HepG2 (cell line): ENCODE results near the gene GFRA4. TPM values are rescaled to one million over a fixed set of nuclear protein-coding genes. Genes with fewer than 3 reads are reported as not detected.

ENCODE experiments used
- ATM ChIP-seq: fragments of 450-650 bp; IDR thresholded peaks from 2 replicates; pipeline ENCODE4 v1.7.1; 2017; ENCODE audit warnings: mild to moderate bottlenecking, borderline replicate concordance
- BORCS8-MEF2B ChIP-seq: sonication (generic); formaldehyde crosslinking; IDR thresholded peaks from 2 replicates; pipeline ENCODE4 v1.8.0; 2022; ENCODE audit warnings: mild to moderate bottlenecking, missing genetic modification reagents
- CC2D1A ChIP-seq: sonication (generic); formaldehyde crosslinking; IDR thresholded peaks from 2 replicates; pipeline ENCODE4 v1.8.1; 2023; ENCODE audit warnings: mild to moderate bottlenecking, missing genetic modification reagents
- DPF2 ChIP-seq: sonication (generic); formaldehyde crosslinking; IDR thresholded peaks from 2 replicates; pipeline ENCODE4 v1.4.0; 2020; ENCODE audit warnings: mild to moderate bottlenecking, low read depth, missing genetic modification reagents, borderline replicate concordance
- MATR3 ChIP-seq: sonication (generic); formaldehyde crosslinking; IDR thresholded peaks from 2 replicates; pipeline ENCODE4 v1.4.0; 2020; ENCODE audit warnings: missing genetic modification reagents
- RXRB ChIP-seq: IDR thresholded peaks from 2 replicates; pipeline ENCODE4 v1.6.1; 2016; ENCODE audit warnings: borderline replicate concordance, missing genetic modification reagents, missing compliant biosample characterization
- SYNCRIP ChIP-seq: fragments of 200-400 bp; formaldehyde crosslinking; IDR thresholded peaks from 2 replicates; pipeline ENCODE4 v1.6.1; 2018; ENCODE audit warnings: mild to moderate bottlenecking, low read depth, low read length; ENCODE audit not compliant: insufficient read depth
- ZC3H13 ChIP-seq: sonication (generic); formaldehyde crosslinking; IDR thresholded peaks from 2 replicates; pipeline ENCODE4 v1.8.1; 2023; ENCODE audit warnings: mild to moderate bottlenecking, missing genetic modification reagents, moderate library complexity
- ZNF816 ChIP-seq: sonication (generic); formaldehyde crosslinking; IDR thresholded peaks from 2 replicates; pipeline ENCODE4 v1.8.0; 2022; ENCODE audit warnings: missing genetic modification reagents, mild to moderate bottlenecking, borderline replicate concordance
- polyA plus RNA-seq, 8 experiments: library from polyadenylated mRNA; depleted of rRNA in 3 of 8; stranded (reverse) in 7 of 8; unstranded in 1 of 8; fragments of >200 nt; fragmentation: Illumina TruSeq in 4 of 8; extraction: Trizol in 4 of 8; gene quantifications; 2 replicates each; pipeline versions ENCODE4 v1.2.1 to v1.2.3, GENCODE V29; 2011 to 2016; ENCODE audit warnings: low read depth in 4 of 8, missing spikeins in 1 of 8, mixed read lengths in 1 of 8; ENCODE audit not compliant: insufficient read depth in 1 of 8
- total RNA-seq, 5 experiments: library from RNA; depleted of rRNA; stranded (reverse); fragments of >200 nt; fragmentation: Illumina TruSeq; extraction: Trizol; gene quantifications; 2 replicates each; pipeline ENCODE4 v1.2.3, GENCODE V29; 2016; ENCODE audit warnings: low read depth in 1 of 5
- TF ChIP-seq, protein P1 (sequence below): sonication (generic); formaldehyde crosslinking; IDR thresholded peaks from 2 replicates; pipeline ENCODE4 v1.4.0; 2020; ENCODE audit warnings: missing genetic modification reagents
- TF ChIP-seq, protein P2 (sequence below): sonication (generic); formaldehyde crosslinking; IDR thresholded peaks from 2 replicates; pipeline ENCODE4 v1.4.0; 2020; ENCODE audit warnings: missing genetic modification reagents
- TF ChIP-seq, protein P3 (sequence below): sonication (generic); formaldehyde crosslinking; IDR thresholded peaks from 2 replicates; pipeline ENCODE4 v1.5.1; 2020; ENCODE audit warnings: missing genetic modification reagents, mild to moderate bottlenecking, borderline replicate concordance
- TF ChIP-seq, protein P4 (sequence below): sonication (generic); formaldehyde crosslinking; IDR thresholded peaks from 2 replicates; pipeline ENCODE4 v1.4.0; 2020; ENCODE audit warnings: mild to moderate bottlenecking, missing genetic modification reagents
- TF ChIP-seq, protein P5 (sequence below): sonication (generic); formaldehyde crosslinking; IDR thresholded peaks from 2 replicates; pipeline ENCODE4 v1.5.1; 2020; ENCODE audit warnings: mild to moderate bottlenecking, missing genetic modification reagents, moderate library complexity

GFRA4 gene
- total and polyA plus RNA-seq, 2 of the 13 experiments (the other 11 are each of a cell fraction or from before 2014, with no cell fraction given) = not detected

DNA sequence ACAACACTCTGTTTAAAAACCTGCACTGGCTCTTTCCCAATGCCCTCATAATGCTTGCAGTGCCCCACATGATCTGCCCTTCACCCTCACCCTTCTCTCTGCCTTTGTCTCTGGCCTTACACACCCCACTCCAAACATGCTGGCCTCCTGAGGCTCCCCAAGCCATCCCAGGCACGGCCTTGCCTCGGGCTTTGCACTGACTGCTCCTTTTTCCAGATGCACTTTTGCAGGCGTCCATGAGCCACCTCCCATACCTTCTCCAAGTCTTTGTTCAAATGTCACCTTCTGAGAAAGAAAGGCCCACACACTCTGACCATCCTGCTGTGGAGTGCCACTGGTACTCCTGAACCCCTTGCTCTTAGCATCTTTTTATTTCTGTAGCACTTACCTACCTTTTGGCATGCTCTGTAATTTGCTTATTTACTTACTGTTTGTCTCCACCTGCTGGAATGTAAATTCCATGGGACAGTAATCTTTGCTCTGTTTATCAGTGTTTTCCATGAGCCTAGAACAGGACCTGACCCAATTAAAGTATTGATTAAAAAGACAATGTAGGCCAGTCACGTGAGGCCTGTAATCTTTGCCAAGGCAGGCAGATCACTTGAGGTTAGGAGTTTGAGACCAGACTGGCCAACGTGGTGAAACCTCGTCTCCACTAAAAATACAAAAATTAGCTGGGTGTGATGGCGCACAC, 30.7 kb downstream of the GFRA4 start (continued):
- TF ChIP-seq, protein P1, sequence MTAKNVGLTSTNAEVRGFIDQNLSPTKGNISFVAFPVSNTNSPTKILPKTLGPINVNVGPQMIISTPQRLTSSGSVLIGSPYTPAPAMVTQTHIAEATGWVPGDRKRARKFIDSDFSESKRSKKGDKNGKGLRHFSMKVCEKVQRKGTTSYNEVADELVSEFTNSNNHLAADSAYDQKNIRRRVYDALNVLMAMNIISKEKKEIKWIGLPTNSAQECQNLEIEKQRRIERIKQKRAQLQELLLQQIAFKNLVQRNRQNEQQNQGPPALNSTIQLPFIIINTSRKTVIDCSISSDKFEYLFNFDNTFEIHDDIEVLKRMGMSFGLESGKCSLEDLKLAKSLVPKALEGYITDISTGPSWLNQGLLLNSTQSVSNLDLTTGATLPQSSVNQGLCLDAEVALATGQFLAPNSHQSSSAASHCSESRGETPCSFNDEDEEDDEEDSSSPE (CRISPR knock-in tag) = no peak
- TF ChIP-seq ZNF816 (CRISPR knock-in tag) = no peak
- no peak for TF ChIP-seq RXRB (CRISPR knock-in tag)
- no peak for TF ChIP-seq SYNCRIP
- TF ChIP-seq, protein P2, sequence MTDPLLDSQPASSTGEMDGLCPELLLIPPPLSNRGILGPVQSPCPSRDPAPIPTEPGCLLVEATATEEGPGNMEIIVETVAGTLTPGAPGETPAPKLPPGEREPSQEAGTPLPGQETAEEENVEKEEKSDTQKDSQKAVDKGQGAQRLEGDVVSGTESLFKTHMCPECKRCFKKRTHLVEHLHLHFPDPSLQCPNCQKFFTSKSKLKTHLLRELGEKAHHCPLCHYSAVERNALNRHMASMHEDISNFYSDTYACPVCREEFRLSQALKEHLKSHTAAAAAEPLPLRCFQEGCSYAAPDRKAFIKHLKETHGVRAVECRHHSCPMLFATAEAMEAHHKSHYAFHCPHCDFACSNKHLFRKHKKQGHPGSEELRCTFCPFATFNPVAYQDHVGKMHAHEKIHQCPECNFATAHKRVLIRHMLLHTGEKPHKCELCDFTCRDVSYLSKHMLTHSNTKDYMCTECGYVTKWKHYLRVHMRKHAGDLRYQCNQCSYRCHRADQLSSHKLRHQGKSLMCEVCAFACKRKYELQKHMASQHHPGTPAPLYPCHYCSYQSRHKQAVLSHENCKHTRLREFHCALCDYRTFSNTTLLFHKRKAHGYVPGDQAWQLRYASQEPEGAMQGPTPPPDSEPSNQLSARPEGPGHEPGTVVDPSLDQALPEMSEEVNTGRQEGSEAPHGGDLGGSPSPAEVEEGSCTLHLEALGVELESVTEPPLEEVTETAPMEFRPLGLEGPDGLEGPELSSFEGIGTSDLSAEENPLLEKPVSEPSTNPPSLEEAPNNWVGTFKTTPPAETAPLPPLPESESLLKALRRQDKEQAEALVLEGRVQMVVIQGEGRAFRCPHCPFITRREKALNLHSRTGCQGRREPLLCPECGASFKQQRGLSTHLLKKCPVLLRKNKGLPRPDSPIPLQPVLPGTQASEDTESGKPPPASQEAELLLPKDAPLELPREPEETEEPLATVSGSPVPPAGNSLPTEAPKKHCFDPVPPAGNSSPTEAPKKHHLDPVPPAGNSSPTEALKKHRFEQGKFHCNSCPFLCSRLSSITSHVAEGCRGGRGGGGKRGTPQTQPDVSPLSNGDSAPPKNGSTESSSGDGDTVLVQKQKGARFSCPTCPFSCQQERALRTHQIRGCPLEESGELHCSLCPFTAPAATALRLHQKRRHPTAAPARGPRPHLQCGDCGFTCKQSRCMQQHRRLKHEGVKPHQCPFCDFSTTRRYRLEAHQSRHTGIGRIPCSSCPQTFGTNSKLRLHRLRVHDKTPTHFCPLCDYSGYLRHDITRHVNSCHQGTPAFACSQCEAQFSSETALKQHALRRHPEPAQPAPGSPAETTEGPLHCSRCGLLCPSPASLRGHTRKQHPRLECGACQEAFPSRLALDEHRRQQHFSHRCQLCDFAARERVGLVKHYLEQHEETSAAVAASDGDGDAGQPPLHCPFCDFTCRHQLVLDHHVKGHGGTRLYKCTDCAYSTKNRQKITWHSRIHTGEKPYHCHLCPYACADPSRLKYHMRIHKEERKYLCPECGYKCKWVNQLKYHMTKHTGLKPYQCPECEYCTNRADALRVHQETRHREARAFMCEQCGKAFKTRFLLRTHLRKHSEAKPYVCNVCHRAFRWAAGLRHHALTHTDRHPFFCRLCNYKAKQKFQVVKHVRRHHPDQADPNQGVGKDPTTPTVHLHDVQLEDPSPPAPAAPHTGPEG (CRISPR knock-in tag) = no peak
- TF ChIP-seq, protein P3, sequence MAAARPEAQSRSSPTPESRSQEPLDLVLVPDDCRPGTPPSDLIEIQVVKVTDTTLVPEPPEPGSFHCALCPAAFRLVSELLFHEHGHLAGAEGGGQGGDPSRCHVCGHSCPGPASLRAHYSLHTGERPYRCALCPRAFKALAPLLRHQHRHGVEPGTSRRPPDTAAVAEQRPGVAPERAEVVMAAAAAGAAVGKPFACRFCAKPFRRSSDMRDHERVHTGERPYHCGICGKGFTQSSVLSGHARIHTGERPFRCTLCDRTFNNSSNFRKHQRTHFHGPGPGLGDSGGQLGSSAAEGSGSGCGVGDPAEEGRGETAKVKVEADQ (CRISPR knock-in tag) = peak; percentile 79; the same call in 1 of the 2 replicates
- TF ChIP-seq, protein P4, sequence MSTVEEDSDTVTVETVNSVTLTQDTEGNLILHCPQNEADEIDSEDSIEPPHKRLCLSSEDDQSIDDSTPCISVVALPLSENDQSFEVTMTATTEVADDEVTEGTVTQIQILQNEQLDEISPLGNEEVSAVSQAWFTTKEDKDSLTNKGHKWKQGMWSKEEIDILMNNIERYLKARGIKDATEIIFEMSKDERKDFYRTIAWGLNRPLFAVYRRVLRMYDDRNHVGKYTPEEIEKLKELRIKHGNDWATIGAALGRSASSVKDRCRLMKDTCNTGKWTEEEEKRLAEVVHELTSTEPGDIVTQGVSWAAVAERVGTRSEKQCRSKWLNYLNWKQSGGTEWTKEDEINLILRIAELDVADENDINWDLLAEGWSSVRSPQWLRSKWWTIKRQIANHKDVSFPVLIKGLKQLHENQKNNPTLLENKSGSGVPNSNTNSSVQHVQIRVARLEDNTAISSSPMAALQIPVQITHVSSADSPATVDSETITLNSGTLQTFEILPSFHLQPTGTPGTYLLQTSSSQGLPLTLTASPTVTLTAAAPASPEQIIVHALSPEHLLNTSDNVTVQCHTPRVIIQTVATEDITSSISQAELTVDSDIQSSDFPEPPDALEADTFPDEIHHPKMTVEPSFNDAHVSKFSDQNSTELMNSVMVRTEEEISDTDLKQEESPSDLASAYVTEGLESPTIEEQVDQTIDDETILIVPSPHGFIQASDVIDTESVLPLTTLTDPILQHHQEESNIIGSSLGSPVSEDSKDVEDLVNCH (CRISPR knock-in tag) = no peak
- no peak for TF ChIP-seq DPF2
- TF ChIP-seq ATM = no peak
- TF ChIP-seq, protein P5, sequence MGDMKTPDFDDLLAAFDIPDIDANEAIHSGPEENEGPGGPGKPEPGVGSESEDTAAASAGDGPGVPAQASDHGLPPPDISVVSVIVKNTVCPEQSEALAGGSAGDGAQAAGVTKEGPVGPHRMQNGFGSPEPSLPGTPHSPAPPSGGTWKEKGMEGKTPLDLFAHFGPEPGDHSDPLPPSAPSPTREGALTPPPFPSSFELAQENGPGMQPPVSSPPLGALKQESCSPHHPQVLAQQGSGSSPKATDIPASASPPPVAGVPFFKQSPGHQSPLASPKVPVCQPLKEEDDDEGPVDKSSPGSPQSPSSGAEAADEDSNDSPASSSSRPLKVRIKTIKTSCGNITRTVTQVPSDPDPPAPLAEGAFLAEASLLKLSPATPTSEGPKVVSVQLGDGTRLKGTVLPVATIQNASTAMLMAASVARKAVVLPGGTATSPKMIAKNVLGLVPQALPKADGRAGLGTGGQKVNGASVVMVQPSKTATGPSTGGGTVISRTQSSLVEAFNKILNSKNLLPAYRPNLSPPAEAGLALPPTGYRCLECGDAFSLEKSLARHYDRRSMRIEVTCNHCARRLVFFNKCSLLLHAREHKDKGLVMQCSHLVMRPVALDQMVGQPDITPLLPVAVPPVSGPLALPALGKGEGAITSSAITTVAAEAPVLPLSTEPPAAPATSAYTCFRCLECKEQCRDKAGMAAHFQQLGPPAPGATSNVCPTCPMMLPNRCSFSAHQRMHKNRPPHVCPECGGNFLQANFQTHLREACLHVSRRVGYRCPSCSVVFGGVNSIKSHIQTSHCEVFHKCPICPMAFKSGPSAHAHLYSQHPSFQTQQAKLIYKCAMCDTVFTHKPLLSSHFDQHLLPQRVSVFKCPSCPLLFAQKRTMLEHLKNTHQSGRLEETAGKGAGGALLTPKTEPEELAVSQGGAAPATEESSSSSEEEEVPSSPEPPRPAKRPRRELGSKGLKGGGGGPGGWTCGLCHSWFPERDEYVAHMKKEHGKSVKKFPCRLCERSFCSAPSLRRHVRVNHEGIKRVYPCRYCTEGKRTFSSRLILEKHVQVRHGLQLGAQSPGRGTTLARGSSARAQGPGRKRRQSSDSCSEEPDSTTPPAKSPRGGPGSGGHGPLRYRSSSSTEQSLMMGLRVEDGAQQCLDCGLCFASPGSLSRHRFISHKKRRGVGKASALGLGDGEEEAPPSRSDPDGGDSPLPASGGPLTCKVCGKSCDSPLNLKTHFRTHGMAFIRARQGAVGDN (CRISPR knock-in tag) = peak; percentile 26; the same call in 1 of the 2 replicates
- no peak for TF ChIP-seq CC2D1A (CRISPR knock-in tag)
- TF ChIP-seq MATR3 (CRISPR knock-in tag) = no peak
- TF ChIP-seq ZC3H13 (CRISPR knock-in tag) = no peak
- TF ChIP-seq BORCS8-MEF2B (CRISPR knock-in tag) = no peak
